Measurements from ENCODE around the gene FIGN.

The FIGN gene

DNA sequence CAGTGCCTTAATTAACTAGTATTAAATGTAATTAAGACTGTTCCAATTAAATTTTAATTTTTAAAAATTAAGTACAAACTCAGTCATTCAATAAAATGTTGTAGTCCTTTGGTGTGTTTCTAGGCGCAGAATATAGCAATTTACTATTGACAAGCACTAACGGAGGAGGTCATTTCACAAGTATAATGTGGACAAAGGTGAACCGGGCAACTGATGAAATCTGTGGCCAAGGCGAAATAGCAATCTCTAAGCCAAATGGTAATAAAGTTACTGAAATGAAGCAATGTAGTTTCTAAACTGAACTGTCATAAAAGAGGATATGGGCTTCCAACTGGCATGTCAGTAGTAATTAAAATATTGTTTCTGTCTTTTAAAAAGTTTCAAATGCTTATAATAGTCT, 27.5 kb downstream of the FIGN start:
- H3K4me3 ChIP-seq (ENCODE audit: low read depth, low read length) = no peak overlapping the region
- in situ Hi-C loops (cut with HindIII; ENCODE audit: low sequenced_read_pairs) = no loop called here
- DNase-seq (ENCODE audit: low read depth, low spot score) = no peak
- no peak for TF ChIP-seq CTCF (IDR thresholded peaks at IDR 0.05; ENCODE audit: low read depth, low read length)

GRCh38 chr2:163703386-163703785, 32.4 kb downstream of the FIGN start:
- TF ChIP-seq CTCF (IDR thresholded peaks at IDR 0.05; ENCODE audit: low read depth, low read length) = no peak
- in situ Hi-C loops (cut with HindIII; ENCODE audit: low sequenced_read_pairs) = no loop called here
- no peak for DNase-seq (ENCODE audit: low read depth, low spot score)
- no peak overlapping the region for H3K4me3 ChIP-seq (ENCODE audit: low read depth, low read length)

DNA sequence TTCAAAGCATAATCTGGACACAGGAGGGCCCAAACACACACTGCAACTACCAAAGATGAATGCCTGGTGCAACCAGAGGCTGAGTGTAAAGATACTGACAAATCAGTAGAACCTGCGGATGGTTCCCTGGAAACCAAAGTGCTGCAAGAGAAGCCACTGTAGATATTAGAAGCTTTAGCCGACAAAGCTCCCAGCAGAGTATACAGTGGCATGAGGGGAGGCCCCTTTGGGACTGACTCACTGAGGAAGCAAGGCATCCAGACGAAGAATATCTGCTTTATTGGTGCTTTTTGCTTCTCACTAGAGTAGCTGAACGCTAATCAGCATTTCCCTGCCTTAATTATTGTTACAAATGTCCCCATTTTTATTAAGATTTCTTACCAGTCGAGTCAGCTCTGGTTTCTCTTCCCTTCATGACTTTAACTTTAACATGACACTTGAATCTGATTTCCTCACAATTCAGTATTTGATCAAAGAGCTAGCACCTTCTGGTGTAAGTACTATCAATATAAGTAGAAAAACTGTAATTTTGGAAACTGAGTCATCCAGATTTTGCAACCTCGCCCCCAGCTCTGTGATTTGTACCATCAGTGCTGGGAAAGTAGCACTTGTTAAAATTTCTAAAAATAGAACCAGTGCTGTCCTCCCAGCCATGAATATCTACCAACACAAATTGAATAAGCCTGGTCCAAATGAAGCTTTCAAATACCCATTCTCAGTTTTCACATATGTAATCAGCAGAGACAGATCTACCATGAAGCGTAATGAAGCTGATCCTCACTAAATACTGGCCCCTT, 34.2 kb downstream of the FIGN start:
- no peak for TF ChIP-seq CTCF (IDR thresholded peaks at IDR 0.05; ENCODE audit: low read depth, low read length)
- DNase-seq (ENCODE audit: low read depth, low spot score) = no peak
- in situ Hi-C loops (cut with HindIII; ENCODE audit: low sequenced_read_pairs) = no loop called here
- no peak overlapping the region for H3K4me3 ChIP-seq (ENCODE audit: low read depth, low read length)

- H3K4me3 ChIP-seq (ENCODE audit: low read depth, low read length) = no peak overlapping the region
- DNase-seq (ENCODE audit: low read depth, low spot score) = peak; percentile 68
- in situ Hi-C loops (cut with HindIII; ENCODE audit: low sequenced_read_pairs) = no loop called here
- TF ChIP-seq CTCF (IDR thresholded peaks at IDR 0.05; ENCODE audit: low read depth, low read length) = no peak
Observed at GRCh38 chr2:163698857-163699256, 37.0 kb downstream of the FIGN start.

- TF ChIP-seq CTCF (IDR thresholded peaks at IDR 0.05; ENCODE audit: low read depth, low read length) = no peak
- DNase-seq (ENCODE audit: low read depth, low spot score) = no peak
- in situ Hi-C loops (cut with HindIII; ENCODE audit: low sequenced_read_pairs) = no loop called here
- H3K4me3 ChIP-seq (ENCODE audit: low read depth, low read length) = no peak overlapping the region
Observed at GRCh38 chr2:163697846-163698637, 37.8 kb downstream of the FIGN start.

DNA sequence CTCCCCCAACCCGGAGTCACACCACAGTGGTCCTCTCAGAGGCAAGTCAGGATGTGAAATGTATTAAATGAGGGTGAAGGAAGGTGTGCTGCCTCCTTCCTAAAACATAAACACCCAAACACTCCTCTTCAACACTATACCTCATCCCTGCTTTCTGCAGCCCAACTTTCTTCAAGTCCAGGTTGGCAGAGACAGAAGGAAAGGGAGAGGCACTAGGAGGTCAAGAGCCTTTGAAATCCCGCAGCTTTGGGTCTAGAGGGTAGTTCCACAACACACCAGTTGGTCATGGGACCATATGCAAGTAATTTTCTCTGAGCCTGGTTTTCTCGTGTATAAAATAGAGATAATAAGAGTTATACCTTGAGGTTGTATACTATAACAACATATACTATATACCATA, 38.4 kb downstream of the FIGN start:
- TF ChIP-seq CTCF (IDR thresholded peaks at IDR 0.05; ENCODE audit: low read depth, low read length) = no peak
- in situ Hi-C loops (cut with HindIII; ENCODE audit: low sequenced_read_pairs) = no loop called here
- DNase-seq (ENCODE audit: low read depth, low spot score) = no peak
- no peak overlapping the region for H3K4me3 ChIP-seq (ENCODE audit: low read depth, low read length)
